Stimulated activated CD4-positive, alpha-beta T cell treated with anti-CD3 and anti-CD28 coated beads, Interleukin-1b, Interleukin-23, amount 100 ng/mL, for 1 hour (primary cell): ENCODE results near the gene IL17RD.

Source experiments
- DNase-seq, 2 donors: peaks; one replicate each; pipeline ENCODE4 v3.0.0-alpha.2; 2020; ENCODE audit warnings: low read depth in 2 of 2

Gene IL17RD

GRCh38 chr3:57065588-57065987 lies 99.6 kb downstream of the IL17RD start:
- no peak for DNase-seq

GRCh38 chr3:57064572-57064971 lies 100.6 kb downstream of the IL17RD start:
- no peak for DNase-seq

- no peak for DNase-seq
These were observed 101.2 kb downstream of the IL17RD start for GRCh38 chr3:57064001-57064400.

GRCh38 chr3:57063032-57063431 lies 102.1 kb downstream of the IL17RD start:
- no peak for DNase-seq

GRCh38 chr3:57062101-57062631 lies 103.0 kb downstream of the IL17RD start:
- DNase-seq: no peak

- no peak for DNase-seq
These were observed 103.6 kb downstream of the IL17RD start for GRCh38 chr3:57061556-57061955.

GRCh38 chr3:57060089-57060821 lies 104.9 kb downstream of the IL17RD start, which contains the start of gene SPATA12:
Gene SPATA12, plus strand, starts transcription at chr3:57060664. Its CDS starts 13,031 bp downstream, at chr3:57073695.
- no peak for DNase-seq

GRCh38 chr3:57059411-57059810 lies 105.7 kb downstream of the IL17RD start:
- DNase-seq: no peak

GRCh38 chr3:57057351-57057750 lies 107.8 kb downstream of the IL17RD start:
- DNase-seq: no peak

- no peak for DNase-seq
These were observed 112.0 kb downstream of the IL17RD start for GRCh38 chr3:57053122-57053521.

GRCh38 chr3:57052662-57053061 lies 112.5 kb downstream of the IL17RD start:
- DNase-seq: no peak

GRCh38 chr3:57048728-57049127 lies 116.4 kb downstream of the IL17RD start:
- no peak for DNase-seq

GRCh38 chr3:57048052-57048671 lies 117.0 kb downstream of the IL17RD start:
- DNase-seq: no peak

- DNase-seq: no peak
These were observed 118.9 kb downstream of the IL17RD start for GRCh38 chr3:57046101-57046765.

GRCh38 chr3:57043518-57043917 lies 121.6 kb downstream of the IL17RD start:
- DNase-seq: no peak

- DNase-seq: no peak
These were observed 123.5 kb downstream of the IL17RD start for GRCh38 chr3:57041674-57042073.
